ENCODE measurements around the gene FBLN2.
"Not testable (repeated sequence)": the region's sequence is repeated elsewhere in the genome, so short reads cannot be mapped to it uniquely, and the experiment has no call there.

The FBLN2 gene

GRCh38 chr3:13548696-13549622 lies at the start of gene FBLN2:
FBLN2 (plus strand) TSS chr3:13549125; CDS start chr3:13570356, 21,231 bp downstream.
- DNase-seq (ENCODE audit: low spot score), result no peak

- not testable (repeated sequence) for DNase-seq (ENCODE audit: low spot score)
Measured at GRCh38 chr3:13499246-13499645, 49.7 kb upstream of the FBLN2 start.

- DNase-seq (ENCODE audit: low spot score), result no peak
Measured at GRCh38 chr3:13500133-13500885, 48.6 kb upstream of the FBLN2 start.

- no peak for DNase-seq (ENCODE audit: low spot score)
Measured at GRCh38 chr3:13501056-13501455, 47.9 kb upstream of the FBLN2 start.

- DNase-seq (ENCODE audit: low spot score), result no peak
Measured at GRCh38 chr3:13501521-13501920, 47.4 kb upstream of the FBLN2 start.

GRCh38 chr3:13501958-13502790 lies 46.8 kb upstream of the FBLN2 start:
- no peak for DNase-seq (ENCODE audit: low spot score)

GRCh38 chr3:13502791-13503060 lies 46.2 kb upstream of the FBLN2 start:
- DNase-seq (ENCODE audit: low spot score), result no peak

GRCh38 chr3:13504161-13504831 lies 44.6 kb upstream of the FBLN2 start:
- DNase-seq (ENCODE audit: low spot score), result no peak

- DNase-seq (ENCODE audit: low spot score), result no peak
Measured at GRCh38 chr3:13505147-13506130, 43.5 kb upstream of the FBLN2 start.

- DNase-seq (ENCODE audit: low spot score), result no peak
Measured at GRCh38 chr3:13506239-13506638, 42.7 kb upstream of the FBLN2 start.

GRCh38 chr3:13506680-13507079 lies 42.2 kb upstream of the FBLN2 start:
- DNase-seq (ENCODE audit: low spot score), result no peak

GRCh38 chr3:13507247-13507569 lies 41.7 kb upstream of the FBLN2 start:
- no peak for DNase-seq (ENCODE audit: low spot score)

GRCh38 chr3:13507570-13508339 lies 41.2 kb upstream of the FBLN2 start:
- DNase-seq (ENCODE audit: low spot score), result peak; percentile 23

GRCh38 chr3:13508496-13508895 lies 40.4 kb upstream of the FBLN2 start:
- no peak for DNase-seq (ENCODE audit: low spot score)

- no peak for DNase-seq (ENCODE audit: low spot score)
Measured at GRCh38 chr3:13509059-13509815, 39.7 kb upstream of the FBLN2 start.

GRCh38 chr3:13509816-13510192 lies 39.1 kb upstream of the FBLN2 start:
- DNase-seq (ENCODE audit: low spot score), result no peak

GRCh38 chr3:13512451-13512850 lies 36.5 kb upstream of the FBLN2 start:
- DNase-seq (ENCODE audit: low spot score), result no peak

GRCh38 chr3:13513051-13513912 lies 35.6 kb upstream of the FBLN2 start:
- no peak for DNase-seq (ENCODE audit: low spot score)
